ES-I3 (cell line): Measurements from ENCODE around the gene ELMOD1.
"Not testable (repeated sequence)": the region's sequence is repeated elsewhere in the genome, so short reads cannot be mapped to it uniquely, and the experiment has no call there.

Experiments used
- H3K36me3 ChIP-seq: 2 replicates; pipeline ENCODE4 v1.6.1; 2013; ENCODE audit warnings: mild to moderate bottlenecking, low read length, control low read depth, moderate library complexity; ENCODE audit not compliant: insufficient read depth
- H3K4me1 ChIP-seq: 2 replicates; pipeline ENCODE4 v1.6.1; 2013; ENCODE audit warnings: mild to moderate bottlenecking, control low read depth, low read length; ENCODE audit not compliant: insufficient read depth
- H3K9ac ChIP-seq: 2 replicates; pipeline ENCODE4 v1.6.1; 2013; ENCODE audit warnings: low read depth, mild to moderate bottlenecking, low read length, moderate library complexity
- H3K9me3 ChIP-seq: 2 replicates; pipeline ENCODE4 v1.6.1; 2013; ENCODE audit warnings: mild to moderate bottlenecking, low read length, moderate library complexity; ENCODE audit not compliant: control insufficient read depth, insufficient read depth

ELMOD1 gene

DNA sequence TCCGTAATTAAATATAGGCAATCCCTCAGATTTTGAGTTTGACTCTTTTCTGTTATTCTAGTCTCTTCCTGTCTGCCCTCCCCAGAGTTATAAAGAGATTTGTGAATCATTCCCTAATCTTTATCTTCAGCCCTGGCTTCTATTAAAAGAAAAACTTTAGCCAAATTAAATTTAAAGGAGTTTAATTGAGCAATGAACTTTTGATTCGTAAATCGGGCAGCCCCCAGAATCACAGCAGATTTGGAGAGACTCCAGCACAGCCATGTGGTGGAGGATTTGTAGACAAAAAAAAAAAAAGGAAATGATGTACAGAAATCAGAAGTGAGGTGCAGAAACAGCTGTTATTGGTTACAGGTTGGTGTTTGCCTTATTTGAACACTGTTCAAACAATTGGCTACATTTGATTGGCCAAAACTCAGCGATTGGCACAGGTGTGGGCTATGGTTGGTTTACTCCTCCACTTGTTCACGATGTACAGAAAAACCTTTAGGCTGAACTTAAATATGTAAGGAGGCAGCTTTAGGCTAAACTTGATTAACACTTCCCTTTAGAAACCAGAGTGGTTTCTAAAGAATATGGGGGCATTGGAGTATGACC, 23.1 kb upstream of the ELMOD1 start:
- no peaks in the 10 kb centered on the region for H3K9me3 ChIP-seq
- H3K36me3 ChIP-seq, result no peaks in the 10 kb centered on the region
- peaks cover 5% of the 10 kb centered on the region for H3K4me1 ChIP-seq
- H3K9ac ChIP-seq, result no peak overlapping the region

DNA sequence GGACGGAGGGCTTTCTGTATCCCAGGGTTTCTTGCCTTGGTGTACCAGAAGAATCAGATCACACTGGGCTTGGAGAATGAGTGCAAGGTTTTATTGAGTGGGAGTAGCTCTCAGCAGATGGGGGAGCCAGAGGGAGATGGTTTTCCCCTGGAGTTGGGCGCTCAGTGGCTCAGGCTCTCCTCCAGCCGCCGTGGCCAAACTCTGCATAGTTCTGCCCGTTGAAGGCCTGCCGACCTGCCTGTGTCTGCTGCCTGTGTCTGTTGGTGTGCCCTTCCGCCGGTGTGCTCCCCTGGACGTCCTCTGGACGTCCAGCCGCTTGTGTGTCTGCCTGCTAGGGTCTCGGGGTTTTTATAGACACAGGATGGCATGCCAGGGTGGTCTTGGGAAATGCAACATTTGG, 20.9 kb upstream of the ELMOD1 start:
- no peak overlapping the region; the same call in 1 of the 2 replicates for H3K9ac ChIP-seq
- H3K36me3 ChIP-seq, result no peaks in the 10 kb centered on the region
- peaks cover 2% of the 10 kb centered on the region; the same call in 1 of the 2 replicates for H3K4me1 ChIP-seq
- no peaks in the 10 kb centered on the region for H3K9me3 ChIP-seq

DNA sequence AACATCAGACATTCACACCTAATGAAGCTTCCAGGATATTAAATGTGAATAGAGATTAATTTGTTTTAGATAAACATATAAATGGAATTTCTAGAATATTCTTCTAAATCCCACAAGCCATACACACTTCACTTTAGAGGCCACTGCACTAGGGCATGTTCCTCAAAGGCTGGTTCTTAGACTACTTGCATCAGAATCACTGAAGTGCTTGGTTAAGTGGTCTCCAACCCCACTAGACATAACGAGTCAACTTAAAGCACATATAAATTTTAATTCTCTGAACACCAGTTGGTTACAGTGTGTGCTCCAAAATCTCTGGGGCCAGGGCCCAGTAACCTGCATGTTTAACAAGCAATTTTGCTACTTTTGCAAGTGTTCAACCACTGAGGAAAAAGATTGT, 17.5 kb upstream of the ELMOD1 start:
- Histone ChIP-seq H3K9ac (no peak overlapping the region), H3K9me3 (no peaks in the 10 kb centered on the region), H3K36me3 (no peaks in the 10 kb centered on the region), H3K4me1 (no peaks in the 10 kb centered on the region)

DNA sequence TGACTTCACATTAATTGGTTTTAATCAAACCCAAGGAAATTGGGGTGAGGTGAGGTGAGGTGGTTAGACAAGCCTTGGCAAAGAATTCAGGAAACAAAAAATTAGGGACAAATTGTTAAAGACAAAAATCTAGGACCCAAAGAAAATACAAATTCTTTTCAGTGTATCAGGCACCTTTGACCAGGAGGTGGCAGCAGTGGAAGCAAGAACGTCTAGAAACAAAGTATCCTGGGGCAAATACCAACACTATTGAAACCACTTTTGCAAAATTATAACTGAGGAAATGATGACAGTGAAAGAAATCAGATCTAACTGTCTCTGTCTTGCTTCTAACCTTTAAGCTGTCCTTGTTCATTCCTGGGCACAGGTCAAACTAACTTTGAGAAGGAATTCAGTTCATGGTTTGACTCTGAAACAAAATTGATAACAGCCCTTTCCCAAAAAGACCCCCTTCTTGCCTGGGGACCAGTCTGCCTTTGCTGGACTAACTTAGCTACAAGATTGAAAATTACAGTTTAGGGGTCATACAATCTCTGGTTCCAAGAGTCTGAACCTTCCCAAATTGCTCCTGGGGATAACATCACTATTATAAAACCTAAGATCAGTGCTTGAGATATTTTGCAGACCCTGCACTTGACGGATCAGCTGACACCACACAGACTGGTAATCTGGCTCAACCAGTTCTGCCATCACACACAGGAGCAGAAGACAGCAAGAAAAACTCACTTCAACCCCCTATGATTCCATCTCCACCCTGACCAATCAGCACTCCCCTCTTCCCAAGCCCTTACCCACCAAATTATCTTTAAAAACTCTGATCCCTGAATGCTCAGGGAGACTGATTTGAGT, 14.2 kb upstream of the ELMOD1 start:
- not testable (repeated sequence) for H3K9me3 ChIP-seq, H3K4me1 ChIP-seq, H3K36me3 ChIP-seq, H3K9ac ChIP-seq

DNA sequence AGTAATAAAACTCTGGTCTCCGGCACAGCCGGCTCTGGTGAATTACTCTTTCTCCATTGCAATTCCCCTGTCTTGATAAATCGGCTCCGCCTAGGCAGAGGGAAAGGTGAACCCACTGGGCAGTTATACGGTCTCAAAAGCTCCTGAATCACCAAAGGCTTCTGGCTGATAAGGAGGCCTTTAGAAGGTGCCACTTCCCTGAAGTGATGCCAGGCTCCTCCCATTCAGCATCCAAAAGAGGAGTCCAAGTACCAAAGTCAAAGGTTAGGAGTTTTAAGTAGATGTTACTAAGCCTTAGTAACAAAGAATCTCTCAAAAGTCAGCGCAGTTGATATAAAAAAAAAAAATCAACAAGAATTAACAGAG, 13.6 kb upstream of the ELMOD1 start:
- no peak overlapping the region for H3K9ac ChIP-seq
- H3K9me3 ChIP-seq, result no peaks in the 10 kb centered on the region
- no peaks in the 10 kb centered on the region for H3K36me3 ChIP-seq
- peaks cover 5% of the 10 kb centered on the region; the same call in 1 of the 2 replicates for H3K4me1 ChIP-seq

DNA sequence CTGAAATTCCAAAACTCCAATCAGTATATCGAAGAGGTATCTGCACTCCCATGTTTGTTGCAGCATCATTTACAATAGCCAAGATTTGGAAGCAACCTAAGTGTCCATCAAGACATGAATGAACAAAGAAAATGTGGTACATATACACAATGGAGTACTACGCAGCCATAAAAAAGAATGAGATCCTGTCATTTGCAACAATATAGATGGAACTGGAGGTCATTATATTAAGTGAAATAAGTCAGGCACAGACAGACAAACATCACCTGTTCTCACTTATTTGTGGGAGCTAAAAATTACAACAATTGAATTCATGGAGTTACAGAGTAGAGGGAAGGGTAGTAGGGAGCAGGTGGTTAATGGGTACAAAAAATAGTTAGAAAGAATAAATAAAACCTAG, 11.8 kb upstream of the ELMOD1 start:
- H3K9me3 ChIP-seq, H3K9ac ChIP-seq: not testable (repeated sequence)

DNA sequence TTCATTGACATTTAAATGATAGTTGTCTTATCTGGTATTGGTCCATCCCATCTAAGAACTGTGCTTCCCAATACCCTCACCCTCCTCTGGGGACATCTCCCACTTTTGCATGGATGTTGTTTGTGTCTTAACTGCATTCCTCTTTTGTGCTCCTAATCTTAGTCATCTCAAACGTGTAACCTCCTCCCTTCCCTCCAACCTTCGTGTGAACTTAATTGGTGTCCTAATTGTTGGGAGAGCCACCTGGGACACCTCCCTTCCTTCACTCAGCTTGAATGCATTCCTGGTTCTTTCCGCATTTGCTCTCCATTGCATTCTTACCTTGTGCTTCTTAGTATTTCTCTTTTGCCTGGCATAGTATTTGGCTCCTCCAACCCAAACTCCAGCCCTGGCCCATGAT, 9.8 kb upstream of the ELMOD1 start:
- Histone ChIP-seq H3K4me1 (peaks cover 7% of the 10 kb centered on the region; the same call in 1 of the 2 replicates), H3K9ac (no peak overlapping the region), H3K9me3 (no peaks in the 10 kb centered on the region), H3K36me3 (no peaks in the 10 kb centered on the region)

More for the DNA sequence above, 11.8 kb upstream of the ELMOD1 start:
- H3K4me1 ChIP-seq, H3K36me3 ChIP-seq: not testable (repeated sequence)

DNA sequence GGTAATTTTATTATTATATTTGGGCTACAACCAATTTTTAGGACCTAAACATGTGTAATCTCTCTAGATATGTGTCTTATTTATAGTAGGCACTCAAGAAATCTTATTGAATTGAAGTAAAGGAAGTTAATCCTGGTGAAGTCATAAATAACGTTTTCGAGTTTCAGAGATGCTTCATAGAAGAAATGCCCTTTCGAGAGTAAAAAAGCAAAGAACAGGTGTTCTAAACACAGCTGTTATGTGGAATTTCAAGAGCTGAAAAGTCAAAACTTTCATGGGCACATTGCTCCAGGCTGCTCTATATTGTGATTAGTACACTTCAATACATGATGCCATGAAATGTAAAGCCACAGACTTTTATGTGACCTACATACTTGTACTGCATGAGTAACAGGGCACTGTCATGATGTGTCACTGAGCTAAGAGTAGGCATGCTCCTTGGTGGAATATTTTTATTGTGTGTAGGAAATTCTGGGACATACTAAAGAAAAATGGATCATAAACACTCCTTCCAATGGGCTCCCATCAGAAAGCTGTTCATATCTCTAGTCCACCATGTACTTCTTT, 7.2 kb upstream of the ELMOD1 start:
- Histone ChIP-seq H3K36me3 (no peaks in the 10 kb centered on the region), H3K4me1 (peaks cover 7% of the 10 kb centered on the region; the same call in 1 of the 2 replicates), H3K9me3 (no peaks in the 10 kb centered on the region), H3K9ac (no peak overlapping the region)

DNA sequence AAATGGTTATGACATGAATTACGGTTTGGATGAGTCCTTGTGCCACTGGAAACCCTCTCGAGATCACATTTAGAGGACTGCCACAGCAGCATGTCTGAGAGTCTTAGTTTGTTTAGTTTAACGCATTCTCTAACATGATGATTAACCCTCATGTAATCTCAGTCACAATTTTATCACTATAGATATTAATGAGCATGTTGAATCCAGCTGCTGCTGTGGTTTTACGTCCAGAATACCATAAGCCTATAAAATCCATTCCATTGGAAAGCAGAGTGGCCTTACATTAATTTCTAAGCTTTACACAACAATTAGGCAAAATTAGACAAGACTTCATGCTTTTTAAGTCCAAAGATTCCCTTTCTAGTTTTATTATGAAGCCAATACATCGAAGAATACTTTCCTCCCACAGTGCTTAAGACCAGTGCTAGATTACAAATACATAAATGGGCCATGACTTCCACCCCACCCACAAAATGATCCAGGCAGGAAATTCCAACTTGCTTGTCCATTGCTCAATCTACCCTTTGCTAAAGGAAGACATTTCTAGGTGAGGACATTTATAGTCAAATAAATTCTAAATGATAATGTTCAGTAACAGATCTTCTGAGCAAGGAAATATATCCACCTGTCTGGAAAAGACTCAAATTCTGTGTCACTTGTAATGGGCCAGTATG, 3.5 kb upstream of the ELMOD1 start:
- H3K4me1 ChIP-seq, result peaks cover 5% of the 10 kb centered on the region; the same call in 1 of the 2 replicates
- H3K9ac ChIP-seq, result no peak overlapping the region
- H3K9me3 ChIP-seq, result no peaks in the 10 kb centered on the region; the same call in 1 of the 2 replicates
- H3K36me3 ChIP-seq, result no peaks in the 10 kb centered on the region

DNA sequence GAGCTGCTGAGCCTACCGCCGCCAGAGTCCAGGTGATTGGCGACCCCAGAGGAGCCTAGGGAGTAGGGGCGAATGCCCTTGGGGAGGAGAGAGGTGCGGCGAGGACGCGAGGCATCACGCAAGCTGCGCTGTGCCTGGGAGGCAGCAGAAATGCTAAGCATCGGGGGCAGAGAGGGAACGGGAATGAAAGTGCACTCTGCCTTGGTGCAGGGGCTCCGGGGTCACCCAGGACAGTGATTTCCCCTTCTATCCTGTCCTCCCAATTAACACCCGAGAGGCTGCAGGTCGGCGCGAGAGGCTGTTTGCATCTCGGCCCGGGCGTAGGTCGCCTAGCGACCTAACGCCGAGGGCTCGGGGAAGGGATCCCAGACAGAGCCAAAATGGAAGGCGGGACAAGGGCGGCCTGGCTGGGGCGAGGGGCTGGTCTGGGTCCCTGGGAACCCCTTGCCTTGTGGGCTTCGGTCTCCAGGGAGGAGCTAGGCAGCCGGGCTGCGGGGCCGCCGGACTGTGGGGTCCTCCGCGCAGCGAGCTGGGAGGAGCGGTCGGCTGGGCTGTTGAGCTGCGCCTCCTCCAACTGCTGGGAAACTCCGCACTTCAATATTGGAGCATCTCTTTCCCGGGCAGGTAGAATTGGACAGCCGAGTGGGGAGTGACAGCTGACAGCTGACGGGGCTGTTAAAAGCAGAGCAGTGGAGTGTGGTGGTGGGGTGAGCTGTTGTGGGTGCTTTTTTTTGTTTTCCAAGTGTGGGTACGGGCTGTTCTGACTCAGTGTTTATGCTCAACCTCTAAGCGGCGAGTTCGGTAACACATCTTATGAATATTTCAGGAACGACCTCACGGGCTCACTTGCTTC, 657 bp downstream of the ELMOD1 start:
- peaks cover 8% of the 10 kb centered on the region; the same call in 1 of the 2 replicates for H3K4me1 ChIP-seq
- H3K9me3 ChIP-seq, result no peaks in the 10 kb centered on the region; the same call in 1 of the 2 replicates
- no peaks in the 10 kb centered on the region for H3K36me3 ChIP-seq
- peak overlapping the region; percentile 62; the same call in 1 of the 2 replicates for H3K9ac ChIP-seq

DNA sequence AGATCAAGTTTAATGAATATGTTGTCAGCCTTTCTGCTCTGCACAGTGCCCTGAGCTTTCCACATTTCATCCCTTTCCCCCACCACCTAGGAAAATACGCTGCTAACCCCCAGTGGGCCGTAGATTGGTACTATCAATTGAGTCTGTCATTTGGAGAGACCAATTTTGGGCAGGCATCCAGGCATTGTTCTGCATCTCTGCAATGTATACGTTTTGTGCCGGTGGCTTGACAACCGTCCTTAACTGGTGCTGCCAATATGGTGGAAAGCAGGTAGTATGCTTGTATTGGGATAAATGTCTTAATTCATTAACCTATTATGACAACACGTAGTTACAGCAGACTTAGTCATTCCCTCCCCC, 1.3 kb downstream of the ELMOD1 start:
- no peaks in the 10 kb centered on the region; the same call in 1 of the 2 replicates for H3K9me3 ChIP-seq
- peaks cover 8% of the 10 kb centered on the region; the same call in 1 of the 2 replicates for H3K4me1 ChIP-seq
- no peaks in the 10 kb centered on the region for H3K36me3 ChIP-seq
- H3K9ac ChIP-seq, result peak overlapping the region; percentile 62; the same call in 1 of the 2 replicates

DNA sequence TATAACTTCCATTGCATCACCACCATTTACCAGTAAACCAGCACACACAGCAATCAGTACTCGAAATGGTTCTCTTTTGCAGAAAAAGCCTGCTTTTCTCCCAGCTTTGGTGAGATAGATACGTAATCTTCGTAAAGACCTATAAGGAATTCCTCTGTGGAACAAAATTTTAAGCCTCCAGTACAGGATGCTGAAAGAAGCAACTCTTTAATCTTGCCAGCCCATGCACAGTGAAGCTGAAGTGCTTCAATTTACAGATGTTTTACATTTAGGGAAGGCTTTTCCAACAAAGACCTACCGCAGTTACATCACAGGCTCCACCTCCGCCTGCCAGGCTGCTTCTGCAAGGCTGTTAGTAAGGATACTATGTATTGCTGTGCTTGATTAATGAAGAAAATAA, 1.9 kb downstream of the ELMOD1 start:
- Histone ChIP-seq H3K9ac (no peak overlapping the region), H3K36me3 (no peaks in the 10 kb centered on the region), H3K4me1 (peaks cover 8% of the 10 kb centered on the region; the same call in 1 of the 2 replicates), H3K9me3 (no peaks in the 10 kb centered on the region; the same call in 1 of the 2 replicates)

DNA sequence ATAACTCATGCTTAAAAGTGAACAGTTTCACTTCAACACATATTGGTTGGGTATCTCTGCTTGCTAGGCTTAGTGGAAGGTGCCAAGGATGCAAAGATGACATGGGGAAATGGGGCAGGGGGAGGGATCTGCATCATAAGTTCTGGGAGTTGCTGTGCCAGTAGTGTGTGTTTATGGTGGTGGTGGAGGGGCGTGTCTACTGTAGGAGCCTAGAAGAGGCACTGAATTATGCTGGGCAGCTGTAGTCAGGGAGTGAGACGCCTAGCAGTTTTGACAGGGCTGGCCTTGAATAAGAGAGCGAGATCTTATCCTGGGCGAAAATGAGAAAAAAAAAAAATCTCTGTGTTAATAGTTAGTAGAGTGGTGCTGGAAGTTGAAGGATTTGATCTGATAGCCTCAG, 3.0 kb downstream of the ELMOD1 start:
- Histone ChIP-seq H3K4me1 (peaks cover 8% of the 10 kb centered on the region; the same call in 1 of the 2 replicates), H3K9ac (no peak overlapping the region; the same call in 1 of the 2 replicates), H3K36me3 (no peaks in the 10 kb centered on the region), H3K9me3 (no peaks in the 10 kb centered on the region; the same call in 1 of the 2 replicates)
